OCI-LY1 (cell line): ENCODE data around the gene ALDH1B1.

ENCODE experiments used
- H2AFZ ChIP-seq: fragments of 200-600 bp; sonication (generic), shearing (Covaris generic); 2 replicates; pipeline ENCODE4 v1.6.0; 2014; ENCODE audit warnings: antibody characterized with exemption, mild to moderate bottlenecking, low read length
- H3F3A ChIP-seq: fragments of 200-600 bp; sonication (generic), shearing (Covaris generic); 2 replicates; pipeline ENCODE4 v1.6.0; 2014; ENCODE audit warnings: mild to moderate bottlenecking, antibody characterized with exemption, low read length, moderate library complexity; ENCODE audit not compliant: insufficient read depth
- H3K27ac ChIP-seq: fragments of 200-600 bp; sonication (generic); 2 replicates; pipeline ENCODE4 v1.5.1; 2014; ENCODE audit warnings: low read length, mixed run types, mild to moderate bottlenecking, low read depth; ENCODE audit not compliant: poor library complexity, severe bottlenecking
- H3K27me3 ChIP-seq: fragments of 200-600 bp; sonication (generic); 2 replicates; pipeline ENCODE4 v1.6.0; 2014; ENCODE audit warnings: antibody characterized with exemption, mild to moderate bottlenecking, low read length, moderate library complexity; ENCODE audit not compliant: insufficient read depth
- H3K36me3 ChIP-seq: fragments of 200-600 bp; sonication (generic); 2 replicates; pipeline ENCODE4 v1.6.1; 2014; ENCODE audit warnings: mild to moderate bottlenecking, antibody characterized with exemption, low read length, moderate library complexity, mixed read lengths; ENCODE audit not compliant: insufficient read depth
- H3K4me1 ChIP-seq: fragments of 200-600 bp; sonication (generic); 2 replicates; pipeline ENCODE4 v1.5.1; 2014; ENCODE audit warnings: mild to moderate bottlenecking, low read length, moderate library complexity; ENCODE audit not compliant: insufficient read depth, severe bottlenecking
- H3K4me2 ChIP-seq: fragments of 200-600 bp; sonication (generic), shearing (Covaris generic); 2 replicates; pipeline ENCODE4 v1.6.1; 2014; ENCODE audit warnings: low read length
- H3K4me3 ChIP-seq: fragments of 200-600 bp; sonication (generic); 2 replicates; pipeline ENCODE4 v1.5.1; 2014; ENCODE audit warnings: low read length, low read depth, mild to moderate bottlenecking, mixed read lengths; ENCODE audit not compliant: poor library complexity, severe bottlenecking
- H3K79me2 ChIP-seq: fragments of 200-600 bp; shearing (Covaris generic); 2 replicates; pipeline ENCODE4 v1.6.1; 2016; ENCODE audit warnings: mixed run types, low read length, mixed read lengths; ENCODE audit not compliant: insufficient read depth
- H3K9ac ChIP-seq: fragments of 200-600 bp; sonication (generic), shearing (Covaris generic); 2 replicates; pipeline ENCODE4 v1.6.1; 2014; ENCODE audit warnings: mild to moderate bottlenecking, low read length, mixed read lengths
- H3K9me2 ChIP-seq: fragments of 200-600 bp; sonication (generic), shearing (Covaris generic); 2 replicates; pipeline ENCODE4 v1.6.1; 2014; ENCODE audit warnings: low read depth, mild to moderate bottlenecking, low read length, mixed read lengths
- H3K9me3 ChIP-seq: fragments of 200-600 bp; shearing (Covaris generic); 2 replicates; pipeline ENCODE4 v1.6.1; 2014; ENCODE audit warnings: low read length, mixed read lengths
- H4K20me1 ChIP-seq: fragments of 200-600 bp; sonication (generic), shearing (Covaris generic); 2 replicates; pipeline ENCODE4 v1.6.0; 2016; ENCODE audit warnings: mild to moderate bottlenecking, low read length; ENCODE audit not compliant: insufficient read depth
- CTCF ChIP-seq: fragments of 200-600 bp; sonication (generic), shearing (Covaris generic); IDR thresholded peaks from 2 replicates; pipeline ENCODE4 v1.5.1; 2017; ENCODE audit warnings: mild to moderate bottlenecking, antibody characterized with exemption, low read length, moderate library complexity, mixed read lengths
- EZH2 ChIP-seq: fragments of 200-600 bp; sonication (generic), shearing (Covaris generic); IDR thresholded peaks from 2 replicates; pipeline ENCODE4 v1.8.0; 2017; ENCODE audit warnings: borderline replicate concordance, mixed run types, mild to moderate bottlenecking, antibody characterized with exemption, low read length, moderate library complexity, mixed read lengths

Gene ALDH1B1

GRCh38 chr9:38384990-38385848, 7.3 kb upstream of the ALDH1B1 start:
- H3K27ac ChIP-seq = no peak overlapping the region
- no peak overlapping the region for H3K4me3 ChIP-seq
- no peaks in the 10 kb centered on the region; the same call in 1 of the 2 replicates for H3K36me3 ChIP-seq
- no peaks in the 10 kb centered on the region for H3K4me1 ChIP-seq
- peaks cover 16% of the 10 kb centered on the region; the same call in 1 of the 2 replicates for H3K27me3 ChIP-seq
- peaks cover 10% of the 10 kb centered on the region for H3K9me3 ChIP-seq
- no peak overlapping the region for H2AFZ ChIP-seq
- no peaks in the 10 kb centered on the region for H3K79me2 ChIP-seq
- no peaks in the 10 kb centered on the region for H4K20me1 ChIP-seq
- no peak overlapping the region for H3K4me2 ChIP-seq
- TF ChIP-seq EZH2 (no peak), CTCF (no peak)
- H3K9ac ChIP-seq = no peak overlapping the region
- H3F3A ChIP-seq = no peaks in the 10 kb centered on the region
- H3K9me2 ChIP-seq = no peaks in the 10 kb centered on the region

GRCh38 chr9:38385896-38386295, 6.6 kb upstream of the ALDH1B1 start:
- Histone ChIP-seq H3K4me3 (no peak overlapping the region), H3K79me2 (no peaks in the 10 kb centered on the region), H3K4me1 (no peaks in the 10 kb centered on the region), H3K27ac (no peak overlapping the region), H3K27me3 (peaks cover 18% of the 10 kb centered on the region; the same call in 1 of the 2 replicates), H2AFZ (no peak overlapping the region), H3K9ac (no peak overlapping the region), H4K20me1 (no peaks in the 10 kb centered on the region), H3K9me3 (peaks cover 10% of the 10 kb centered on the region), H3K9me2 (no peaks in the 10 kb centered on the region), H3F3A (no peaks in the 10 kb centered on the region), H3K4me2 (no peak overlapping the region), H3K36me3 (no peaks in the 10 kb centered on the region; the same call in 1 of the 2 replicates)
- TF ChIP-seq CTCF (no peak), EZH2 (no peak)

- H3K4me3 ChIP-seq = no peak overlapping the region
- no peaks in the 10 kb centered on the region for H3K4me1 ChIP-seq
- peaks cover 10% of the 10 kb centered on the region for H3K9me3 ChIP-seq
- no peaks in the 10 kb centered on the region for H3K9me2 ChIP-seq
- H4K20me1 ChIP-seq = no peaks in the 10 kb centered on the region
- peaks cover 23% of the 10 kb centered on the region; the same call in 1 of the 2 replicates for H3K27me3 ChIP-seq
- H3K27ac ChIP-seq = no peak overlapping the region
- H3K4me2 ChIP-seq = no peak overlapping the region
- H2AFZ ChIP-seq = no peak overlapping the region
- H3F3A ChIP-seq = no peaks in the 10 kb centered on the region
- no peak overlapping the region for H3K9ac ChIP-seq
- no peaks in the 10 kb centered on the region for H3K79me2 ChIP-seq
- TF ChIP-seq EZH2 (no peak), CTCF (no peak)
- no peaks in the 10 kb centered on the region; the same call in 1 of the 2 replicates for H3K36me3 ChIP-seq
These were observed 6.1 kb upstream of the ALDH1B1 start for GRCh38 chr9:38386319-38386895.
